ENCODE measurements around the gene UNC5C. TPM values are rescaled to one million over a fixed set of nuclear protein-coding genes. Genes with fewer than 3 reads are reported as not detected.
A peak's percentile ranks its signal among the peaks of the same experiment; 100 is the strongest.

The UNC5C gene
- total RNA-seq, 1 donor from 2014 or later, result 0.70 TPM

DNA sequence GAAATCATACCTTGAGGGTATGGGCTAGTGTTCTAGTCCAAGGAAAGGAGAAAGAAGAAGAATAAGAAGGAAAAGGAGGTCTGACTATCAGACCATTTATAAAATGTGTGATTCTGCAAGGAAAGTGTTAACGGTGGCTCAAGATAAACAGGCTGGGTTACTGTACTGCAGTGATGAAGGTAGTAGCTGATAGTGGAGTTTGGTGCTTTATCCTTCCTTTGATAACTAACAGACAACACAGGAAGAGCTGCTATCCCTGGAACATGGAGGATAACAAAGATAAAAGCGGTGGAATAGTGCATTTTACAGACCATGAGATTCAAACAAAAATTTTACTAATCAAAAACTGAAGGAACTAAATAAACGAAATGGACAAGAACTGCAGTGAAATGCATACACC, 2.6 kb downstream of the UNC5C start:
- no peak overlapping the region for H3K27ac Mint-ChIP-seq (ENCODE audit: unreplicated experiment)
- H3K27me3 Mint-ChIP-seq (ENCODE audit: unreplicated experiment), result peaks cover 72% of the 10 kb centered on the region

DNA sequence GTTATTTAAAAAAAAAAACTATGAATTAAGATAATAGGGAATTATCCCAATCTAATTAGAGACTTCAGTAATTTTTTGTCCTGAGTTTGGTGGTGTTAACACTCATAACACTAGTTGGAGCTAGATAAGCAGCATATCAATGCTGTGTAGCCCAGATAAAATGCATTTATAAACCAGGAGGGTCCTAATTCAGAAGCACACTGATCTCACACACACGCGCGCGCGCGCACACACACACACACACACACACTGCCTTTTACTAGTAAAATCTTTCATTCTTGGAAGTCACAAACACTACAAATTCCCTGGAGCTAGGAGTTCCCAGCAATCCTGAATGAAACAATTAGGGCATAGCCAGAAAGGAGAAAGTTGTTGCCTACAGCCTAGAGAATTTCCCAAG, 3.2 kb downstream of the UNC5C start:
- no peak overlapping the region for H3K4me3 Mint-ChIP-seq (ENCODE audit: unreplicated experiment)
- H3K9me3 Mint-ChIP-seq (ENCODE audit: unreplicated experiment), result no peaks in the 10 kb centered on the region
- no peak overlapping the region for H3K27ac Mint-ChIP-seq (ENCODE audit: unreplicated experiment)
- H3K4me1 Mint-ChIP-seq (ENCODE audit: unreplicated experiment), result peaks cover 17% of the 10 kb centered on the region
- peaks cover 72% of the 10 kb centered on the region for H3K27me3 Mint-ChIP-seq (ENCODE audit: unreplicated experiment)
- no peaks in the 10 kb centered on the region for H3K36me3 Mint-ChIP-seq (ENCODE audit: unreplicated experiment)
- DNase-seq (ENCODE audit: extremely low spot score, unreplicated experiment), result no peak
- TF ChIP-seq, protein P1, sequence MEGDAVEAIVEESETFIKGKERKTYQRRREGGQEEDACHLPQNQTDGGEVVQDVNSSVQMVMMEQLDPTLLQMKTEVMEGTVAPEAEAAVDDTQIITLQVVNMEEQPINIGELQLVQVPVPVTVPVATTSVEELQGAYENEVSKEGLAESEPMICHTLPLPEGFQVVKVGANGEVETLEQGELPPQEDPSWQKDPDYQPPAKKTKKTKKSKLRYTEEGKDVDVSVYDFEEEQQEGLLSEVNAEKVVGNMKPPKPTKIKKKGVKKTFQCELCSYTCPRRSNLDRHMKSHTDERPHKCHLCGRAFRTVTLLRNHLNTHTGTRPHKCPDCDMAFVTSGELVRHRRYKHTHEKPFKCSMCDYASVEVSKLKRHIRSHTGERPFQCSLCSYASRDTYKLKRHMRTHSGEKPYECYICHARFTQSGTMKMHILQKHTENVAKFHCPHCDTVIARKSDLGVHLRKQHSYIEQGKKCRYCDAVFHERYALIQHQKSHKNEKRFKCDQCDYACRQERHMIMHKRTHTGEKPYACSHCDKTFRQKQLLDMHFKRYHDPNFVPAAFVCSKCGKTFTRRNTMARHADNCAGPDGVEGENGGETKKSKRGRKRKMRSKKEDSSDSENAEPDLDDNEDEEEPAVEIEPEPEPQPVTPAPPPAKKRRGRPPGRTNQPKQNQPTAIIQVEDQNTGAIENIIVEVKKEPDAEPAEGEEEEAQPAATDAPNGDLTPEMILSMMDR (IDR thresholded peaks at IDR 0.05), result no peak

More for the DNA sequence above, 2.6 kb downstream of the UNC5C start:
- Mint-ChIP-seq H3K36me3 (ENCODE audit: unreplicated experiment) (no peaks in the 10 kb centered on the region), H3K9me3 (ENCODE audit: unreplicated experiment) (no peaks in the 10 kb centered on the region), H3K4me3 (ENCODE audit: unreplicated experiment) (no peak overlapping the region), H3K4me1 (ENCODE audit: unreplicated experiment) (peaks cover 17% of the 10 kb centered on the region)
- TF ChIP-seq, protein P1 (IDR thresholded peaks at IDR 0.05), result no peak
- DNase-seq (ENCODE audit: extremely low spot score, unreplicated experiment), result no peak

DNA sequence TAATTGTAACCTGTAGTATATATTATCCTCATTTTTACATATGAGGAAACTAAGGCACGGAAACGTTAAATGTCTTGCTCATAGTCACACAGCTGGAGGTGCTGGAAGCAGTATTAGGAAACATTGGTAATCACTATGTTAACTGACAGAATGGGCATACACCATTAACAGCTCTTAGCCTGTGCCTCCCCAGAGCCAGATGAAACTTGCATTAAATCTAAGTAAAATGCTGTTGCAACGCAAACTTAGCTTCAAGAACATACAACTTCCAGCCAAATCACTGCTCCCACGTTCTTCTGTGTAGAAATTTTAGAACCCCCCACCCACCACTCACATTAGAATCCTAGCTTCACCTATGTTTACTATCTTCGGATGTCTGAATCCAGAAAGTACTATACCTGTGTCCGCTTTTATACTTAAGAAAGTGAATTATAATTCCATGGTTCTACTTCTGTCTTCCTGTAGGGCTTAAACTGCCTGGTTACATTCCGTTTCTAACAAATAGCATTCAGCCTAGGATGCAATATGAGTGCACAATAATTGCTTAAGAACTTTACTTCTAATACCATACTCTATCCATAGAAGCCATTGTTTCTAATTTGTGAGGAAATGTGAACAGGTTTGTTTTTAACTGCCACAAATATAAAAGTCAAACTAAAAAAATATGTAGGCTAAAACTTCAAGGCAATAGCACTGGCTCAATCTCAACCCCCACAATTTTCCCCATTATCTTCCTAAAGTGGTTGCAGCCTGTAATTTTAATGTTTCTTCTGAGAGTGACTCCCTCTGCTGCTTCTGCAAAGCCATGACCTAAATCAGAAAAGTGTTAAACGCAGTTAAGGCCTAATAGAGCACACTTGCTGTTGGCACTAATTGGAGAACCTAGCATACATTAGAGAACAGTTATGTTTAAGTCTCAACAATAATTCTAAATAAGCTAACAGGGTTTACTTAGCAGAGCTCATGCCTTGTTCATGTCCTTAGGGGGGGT, 4.4 kb downstream of the UNC5C start:
- DNase-seq (ENCODE audit: extremely low spot score, unreplicated experiment), result no peak
- Mint-ChIP-seq H3K27me3 (ENCODE audit: unreplicated experiment) (peaks cover 67% of the 10 kb centered on the region), H3K27ac (ENCODE audit: unreplicated experiment) (no peak overlapping the region), H3K9me3 (ENCODE audit: unreplicated experiment) (no peaks in the 10 kb centered on the region), H3K36me3 (ENCODE audit: unreplicated experiment) (no peaks in the 10 kb centered on the region), H3K4me1 (ENCODE audit: unreplicated experiment) (peaks cover 12% of the 10 kb centered on the region), H3K4me3 (ENCODE audit: unreplicated experiment) (no peak overlapping the region)
- TF ChIP-seq, protein P1 (IDR thresholded peaks at IDR 0.05), result peak; percentile 42

DNA sequence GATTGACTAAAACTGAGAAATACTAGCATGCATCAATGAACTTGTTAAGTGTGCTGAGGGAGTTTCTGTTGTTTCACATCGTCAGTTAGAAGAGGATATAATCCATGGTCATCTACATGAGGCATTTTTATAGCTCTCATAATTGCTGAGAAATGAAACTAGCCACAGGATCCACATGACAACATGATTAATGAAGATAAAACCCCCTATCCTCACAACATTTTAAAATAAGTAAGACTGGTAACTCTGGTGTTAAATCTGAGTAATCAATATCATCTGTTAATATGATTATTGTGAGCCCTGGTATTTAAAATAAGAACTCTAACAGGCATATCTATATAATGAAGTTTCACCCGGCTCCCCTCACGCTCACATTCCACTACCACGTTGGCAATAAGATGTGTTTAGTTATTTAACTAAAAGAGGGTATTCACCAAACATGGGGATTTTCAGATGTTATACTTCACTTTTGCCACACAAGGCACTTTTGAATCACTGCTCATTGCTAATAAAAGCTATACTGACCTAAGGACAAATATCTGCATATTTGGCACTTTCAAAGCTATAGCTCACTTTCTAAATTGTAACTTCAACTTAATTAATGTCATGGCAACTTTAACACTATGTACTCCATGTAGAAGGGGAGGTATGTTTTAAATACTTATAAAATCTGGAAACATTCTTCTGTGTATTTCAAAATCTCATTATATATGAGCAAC, 6.7 kb downstream of the UNC5C start:
- peaks cover 2% of the 10 kb centered on the region for H3K4me1 Mint-ChIP-seq (ENCODE audit: unreplicated experiment)
- TF ChIP-seq, protein P1 (IDR thresholded peaks at IDR 0.05), result no peak
- no peak overlapping the region for H3K4me3 Mint-ChIP-seq (ENCODE audit: unreplicated experiment)
- H3K27ac Mint-ChIP-seq (ENCODE audit: unreplicated experiment), result no peak overlapping the region
- peaks cover 70% of the 10 kb centered on the region for H3K27me3 Mint-ChIP-seq (ENCODE audit: unreplicated experiment)
- H3K36me3 Mint-ChIP-seq (ENCODE audit: unreplicated experiment), result no peaks in the 10 kb centered on the region
- no peaks in the 10 kb centered on the region for H3K9me3 Mint-ChIP-seq (ENCODE audit: unreplicated experiment)
- no peak for DNase-seq (ENCODE audit: extremely low spot score, unreplicated experiment)

DNA sequence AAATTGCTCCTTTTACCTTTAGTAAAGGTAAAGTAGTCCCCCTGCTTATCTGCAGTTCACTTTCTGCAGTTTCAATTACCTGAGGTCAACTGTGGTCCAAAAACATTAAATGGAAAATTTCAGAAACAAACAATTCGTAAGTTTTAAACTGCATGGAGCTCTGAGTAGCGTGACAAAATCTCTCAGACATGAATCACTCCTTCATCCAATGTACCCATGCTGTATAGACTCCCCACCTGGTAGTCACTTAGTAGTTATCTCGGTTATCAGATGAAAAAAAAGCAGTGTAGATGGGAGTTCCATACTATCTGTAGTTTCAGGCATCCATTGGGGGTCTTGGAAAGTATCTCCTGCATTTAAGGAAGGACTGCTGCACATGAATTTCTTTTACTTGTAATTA, 7.7 kb downstream of the UNC5C start:
- H3K27ac Mint-ChIP-seq (ENCODE audit: unreplicated experiment), result no peak overlapping the region
- H3K4me3 Mint-ChIP-seq (ENCODE audit: unreplicated experiment), result no peak overlapping the region
- H3K4me1 Mint-ChIP-seq (ENCODE audit: unreplicated experiment), result no peaks in the 10 kb centered on the region
- H3K9me3 Mint-ChIP-seq (ENCODE audit: unreplicated experiment), result no peaks in the 10 kb centered on the region
- TF ChIP-seq, protein P1 (IDR thresholded peaks at IDR 0.05), result no peak
- H3K36me3 Mint-ChIP-seq (ENCODE audit: unreplicated experiment), result no peaks in the 10 kb centered on the region
- no peak for DNase-seq (ENCODE audit: extremely low spot score, unreplicated experiment)
- peaks cover 60% of the 10 kb centered on the region for H3K27me3 Mint-ChIP-seq (ENCODE audit: unreplicated experiment)

Data from osteocyte (in vitro differentiated cells).